Measurements from ENCODE around the gene LEPROT. TPM values are rescaled to one million over a fixed set of nuclear protein-coding genes. Genes with fewer than 3 reads are reported as not detected.
A peak's percentile ranks its signal among the peaks of the same experiment; 100 is the strongest.
"Not testable (repeated sequence)": the region's sequence is repeated elsewhere in the genome, so short reads cannot be mapped to it uniquely, and the experiment has no call there.

The LEPROT gene
- total RNA-seq, 1 donor, result 89.4 TPM

DNA sequence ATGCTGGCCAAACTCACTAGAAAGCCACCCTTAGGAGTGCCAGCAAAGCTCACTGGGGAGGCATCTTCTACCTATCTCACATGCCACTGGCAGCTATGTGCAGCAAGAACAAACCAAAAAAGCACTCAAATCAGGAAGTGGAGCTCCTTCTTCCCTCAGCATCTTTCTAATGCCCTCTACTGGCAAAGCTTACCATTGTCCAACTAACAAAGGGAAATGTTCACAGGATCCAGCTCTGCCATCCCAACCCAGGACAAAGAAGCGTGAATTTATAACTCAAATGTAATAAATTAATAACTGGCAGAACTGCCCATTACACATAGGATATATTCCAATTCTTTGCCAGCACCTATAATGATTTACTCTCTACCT is 38.9 kb downstream of the LEPROT start:
- TF ChIP-seq, protein P1, sequence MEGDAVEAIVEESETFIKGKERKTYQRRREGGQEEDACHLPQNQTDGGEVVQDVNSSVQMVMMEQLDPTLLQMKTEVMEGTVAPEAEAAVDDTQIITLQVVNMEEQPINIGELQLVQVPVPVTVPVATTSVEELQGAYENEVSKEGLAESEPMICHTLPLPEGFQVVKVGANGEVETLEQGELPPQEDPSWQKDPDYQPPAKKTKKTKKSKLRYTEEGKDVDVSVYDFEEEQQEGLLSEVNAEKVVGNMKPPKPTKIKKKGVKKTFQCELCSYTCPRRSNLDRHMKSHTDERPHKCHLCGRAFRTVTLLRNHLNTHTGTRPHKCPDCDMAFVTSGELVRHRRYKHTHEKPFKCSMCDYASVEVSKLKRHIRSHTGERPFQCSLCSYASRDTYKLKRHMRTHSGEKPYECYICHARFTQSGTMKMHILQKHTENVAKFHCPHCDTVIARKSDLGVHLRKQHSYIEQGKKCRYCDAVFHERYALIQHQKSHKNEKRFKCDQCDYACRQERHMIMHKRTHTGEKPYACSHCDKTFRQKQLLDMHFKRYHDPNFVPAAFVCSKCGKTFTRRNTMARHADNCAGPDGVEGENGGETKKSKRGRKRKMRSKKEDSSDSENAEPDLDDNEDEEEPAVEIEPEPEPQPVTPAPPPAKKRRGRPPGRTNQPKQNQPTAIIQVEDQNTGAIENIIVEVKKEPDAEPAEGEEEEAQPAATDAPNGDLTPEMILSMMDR (IDR thresholded peaks at IDR 0.05; ENCODE audit: insufficient read depth, low read depth, low read length), result peak; percentile 65
- DNase-seq (ENCODE audit: low read depth), result peak; percentile 31
- no peak overlapping the region for H3K4me3 ChIP-seq (ENCODE audit: low read depth, low read length)

DNA sequence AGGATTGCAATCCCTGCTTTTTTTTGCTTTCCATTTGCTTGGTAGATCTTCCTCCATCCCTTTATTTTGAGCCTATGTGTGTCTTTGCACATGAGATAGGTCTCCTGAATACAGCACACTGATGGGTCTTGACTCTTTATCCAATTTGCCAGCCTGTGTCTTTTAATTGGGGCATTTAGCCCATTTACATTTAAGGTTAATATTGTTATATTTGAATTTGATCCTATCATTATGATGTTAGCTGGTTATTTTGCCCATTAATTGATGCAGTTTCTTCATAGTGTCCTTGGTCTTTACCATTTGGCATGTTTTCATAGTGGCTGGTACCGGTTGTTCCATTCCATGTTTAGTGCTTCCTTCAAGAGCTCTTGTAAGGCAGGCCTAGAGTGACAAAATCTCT is 45.4 kb downstream of the LEPROT start:
- not testable (repeated sequence) for DNase-seq (ENCODE audit: low read depth)

DNA sequence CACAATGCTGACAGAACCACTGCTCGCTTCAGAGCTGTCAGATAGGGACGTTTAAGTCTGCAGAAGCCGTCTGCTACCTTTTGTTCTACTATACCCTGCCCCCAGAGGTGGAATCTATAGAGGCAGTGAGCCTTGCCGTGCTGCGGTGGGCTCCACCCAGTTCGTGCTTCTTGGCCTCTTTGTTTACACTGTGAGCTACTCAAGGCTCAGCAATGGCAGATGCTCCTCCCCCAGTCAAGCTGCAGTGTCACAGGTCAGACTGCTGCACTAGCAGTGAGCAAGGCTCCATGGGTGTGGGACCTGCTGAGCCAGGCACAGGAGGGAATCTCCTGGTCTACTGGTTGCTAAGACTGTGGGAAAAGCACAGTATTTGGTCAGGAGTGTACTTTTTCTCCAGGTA is 47.1 kb downstream of the LEPROT start:
- TF ChIP-seq, protein P1 (IDR thresholded peaks at IDR 0.05; ENCODE audit: insufficient read depth, low read depth, low read length), result peak; percentile 13
- no peak overlapping the region for H3K4me3 ChIP-seq (ENCODE audit: low read depth, low read length)
- peak; percentile 63 for DNase-seq (ENCODE audit: low read depth)

More for the DNA sequence above, 45.4 kb downstream of the LEPROT start:
- H3K4me3 ChIP-seq (ENCODE audit: low read depth, low read length), result not testable (repeated sequence)

DNA sequence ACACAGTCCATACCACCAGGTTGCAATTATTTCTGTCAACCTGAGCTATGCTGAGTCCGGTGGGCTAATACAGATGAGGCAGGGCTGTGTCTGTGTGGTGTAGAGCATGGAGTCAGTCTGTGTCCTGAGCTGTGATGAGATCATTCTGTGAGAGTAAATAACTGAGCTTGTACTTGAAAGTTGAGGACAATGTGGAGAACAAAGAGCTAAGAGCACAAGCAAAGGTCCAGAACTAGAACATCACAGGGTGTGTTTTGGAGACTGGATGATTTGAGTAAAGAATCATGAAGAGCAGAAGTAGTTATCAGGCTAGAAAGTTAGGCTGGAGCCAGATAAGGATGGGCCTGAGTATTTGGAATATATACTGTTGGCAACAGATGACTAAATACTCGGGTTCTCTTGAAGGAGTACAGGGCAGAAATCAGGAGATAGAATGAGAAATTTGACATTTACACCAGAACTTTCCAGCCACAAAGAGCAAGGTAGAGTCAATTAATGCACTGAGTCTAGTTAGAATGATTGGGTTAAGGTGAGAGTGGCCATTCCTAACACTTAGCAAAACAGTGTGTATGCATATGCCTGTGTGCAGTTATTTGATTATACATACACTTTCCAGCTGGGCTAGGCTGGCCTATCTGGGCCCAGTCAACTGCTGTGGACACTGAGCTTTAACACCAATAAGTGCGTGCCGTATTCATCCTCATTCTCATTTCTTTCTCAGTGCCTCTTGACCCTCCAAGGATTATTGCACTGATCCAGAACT is 48.8 kb downstream of the LEPROT start:
- TF ChIP-seq, protein P1 (IDR thresholded peaks at IDR 0.05; ENCODE audit: insufficient read depth, low read depth, low read length), result no peak
- no peak overlapping the region for H3K4me3 ChIP-seq (ENCODE audit: low read depth, low read length)
- no peak for DNase-seq (ENCODE audit: low read depth)

DNA sequence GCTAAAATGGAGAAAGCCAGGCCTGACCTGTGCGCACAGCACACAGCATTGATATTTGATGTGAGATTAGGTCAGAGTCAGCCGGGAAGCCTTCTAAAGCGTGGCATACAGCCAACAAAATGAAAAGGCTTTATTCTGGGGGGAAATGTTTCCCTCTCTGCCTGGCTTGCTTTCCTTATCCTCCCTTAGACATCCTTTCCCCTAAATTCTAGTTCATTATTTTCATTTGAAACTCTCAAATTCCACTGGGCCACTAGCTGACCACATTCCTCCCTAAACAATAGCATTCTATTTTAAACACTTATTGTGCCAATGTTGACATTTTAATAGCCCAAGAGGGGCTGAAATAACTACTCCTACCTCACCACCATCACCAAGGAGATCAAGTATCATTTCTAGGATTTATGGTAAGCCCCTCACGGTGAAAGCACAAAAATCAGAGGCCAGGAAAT is 49.4 kb downstream of the LEPROT start:
- DNase-seq (ENCODE audit: low read depth), result no peak
- TF ChIP-seq, protein P1 (IDR thresholded peaks at IDR 0.05; ENCODE audit: insufficient read depth, low read depth, low read length), result no peak
- no peak overlapping the region for H3K4me3 ChIP-seq (ENCODE audit: low read depth, low read length)

DNA sequence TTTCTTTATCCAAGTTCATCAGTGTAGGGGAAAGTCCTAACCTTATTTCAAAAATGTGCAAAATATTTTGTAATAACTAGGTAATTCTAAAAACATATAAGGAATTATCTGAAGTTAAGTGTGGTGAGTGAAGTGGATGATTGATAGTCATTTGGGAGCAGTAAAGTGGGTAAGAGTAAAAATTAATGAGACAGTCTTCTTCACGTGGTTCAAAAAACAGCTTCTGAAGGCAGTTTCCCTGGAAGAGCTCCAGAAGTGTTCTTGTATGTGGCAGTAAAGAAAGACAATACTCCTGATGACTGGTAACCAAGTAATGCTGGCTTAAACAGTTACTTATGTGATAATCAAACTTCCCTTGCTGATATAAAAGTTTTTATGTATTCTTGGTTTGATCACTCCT is 50.3 kb downstream of the LEPROT start:
- no peak overlapping the region for H3K4me3 ChIP-seq (ENCODE audit: low read depth, low read length)
- TF ChIP-seq, protein P1 (IDR thresholded peaks at IDR 0.05; ENCODE audit: insufficient read depth, low read depth, low read length), result no peak
- no peak for DNase-seq (ENCODE audit: low read depth)

DNA sequence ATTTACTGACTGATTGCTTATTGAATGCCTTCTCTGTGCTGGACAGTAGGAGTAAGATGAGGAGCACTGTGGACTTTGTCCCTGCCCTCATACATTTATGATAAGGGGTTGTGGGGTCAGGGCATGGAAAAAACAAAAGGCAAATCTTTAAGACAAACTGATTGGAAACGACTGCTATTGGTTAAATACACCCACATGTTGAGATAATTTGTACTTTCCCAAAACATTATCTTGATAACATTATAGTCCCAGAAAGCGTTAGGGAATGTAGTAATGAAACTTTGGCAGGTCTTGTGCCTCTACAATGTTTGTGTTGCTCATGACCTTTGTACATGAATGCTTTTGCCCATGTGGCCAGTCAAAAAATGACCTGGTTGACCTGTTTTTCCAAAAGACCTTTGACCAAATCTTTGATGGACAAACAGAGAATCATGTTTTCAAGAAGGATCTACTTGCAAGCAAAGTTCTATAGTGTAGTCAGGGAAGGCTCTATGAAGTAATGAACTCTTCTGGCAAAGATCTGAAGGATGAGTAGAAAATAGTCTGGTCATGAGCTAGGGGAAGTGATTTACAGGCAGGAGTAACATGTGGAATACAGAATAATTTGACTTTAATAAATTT is 50.9 kb downstream of the LEPROT start:
- no peak for DNase-seq (ENCODE audit: low read depth)
- TF ChIP-seq, protein P1 (IDR thresholded peaks at IDR 0.05; ENCODE audit: insufficient read depth, low read depth, low read length), result no peak
- no peak overlapping the region for H3K4me3 ChIP-seq (ENCODE audit: low read depth, low read length)

Measured in fibroblast of villous mesenchyme (primary cell).